ENCODE measurements around the gene CLK2.
A peak's percentile ranks its signal among the peaks of the same experiment; 100 is the strongest.
"Not testable (repeated sequence)": the region's sequence is repeated elsewhere in the genome, so short reads cannot be mapped to it uniquely, and the experiment has no call there.

Gene CLK2

GRCh38 chr1:155250633-155251449 is 22.5 kb downstream of the CLK2 start:
- TF ChIP-seq CTCF (IDR thresholded peaks at IDR 0.05; ENCODE audit: insufficient read depth, low read length) (peak; percentile 100), GABPA (IDR thresholded peaks at IDR 0.05; ENCODE audit: low read depth) (no peak), SPI1 (IDR thresholded peaks at IDR 0.05; ENCODE audit: borderline replicate concordance, low read depth) (peak; percentile 98), REST (IDR thresholded peaks at IDR 0.05; ENCODE audit: insufficient replicate concordance, low read depth) (no peak)
- H3K27ac ChIP-seq (replicated peaks), result peak overlapping the region; percentile 62
- no peaks in the 10 kb centered on the region for H3K27me3 ChIP-seq (ENCODE audit: insufficient read depth, poor library complexity, severe bottlenecking)
- peak; percentile 83 to 96 for DNase-seq (ENCODE audit: low read depth in 1 of 2, low spot score in 1 of 2)
- H3K4me3 ChIP-seq (replicated peaks; ENCODE audit: insufficient read depth, low read length), result peak overlapping the region; percentile 47

GRCh38 chr1:155250246-155250632 is 23.1 kb downstream of the CLK2 start:
- H3K27me3 ChIP-seq (ENCODE audit: insufficient read depth, poor library complexity, severe bottlenecking), result no peaks in the 10 kb centered on the region
- no peak for TF ChIP-seq GABPA (IDR thresholded peaks at IDR 0.05; ENCODE audit: low read depth)
- TF ChIP-seq POLR2AphosphoS5 (IDR thresholded peaks at IDR 0.05; ENCODE audit: low read depth), result no peak
- no peak for TF ChIP-seq REST (IDR thresholded peaks at IDR 0.05; ENCODE audit: insufficient replicate concordance, low read depth)
- TF ChIP-seq CTCF (IDR thresholded peaks at IDR 0.05; ENCODE audit: insufficient read depth, low read length), result no peak
- no peak for TF ChIP-seq SPI1 (IDR thresholded peaks at IDR 0.05; ENCODE audit: borderline replicate concordance, low read depth)
- H3K27ac ChIP-seq (replicated peaks), result peak overlapping the region; percentile 62
- H3K4me3 ChIP-seq (replicated peaks; ENCODE audit: insufficient read depth, low read length), result peak overlapping the region; percentile 47
- no peak for DNase-seq (ENCODE audit: low read depth in 1 of 2, low spot score in 1 of 2)

GRCh38 chr1:155247667-155248553 is 25.4 kb downstream of the CLK2 start:
- no peak overlapping the region for H3K27ac ChIP-seq (replicated peaks)
- TF ChIP-seq SPI1 (IDR thresholded peaks at IDR 0.05; ENCODE audit: borderline replicate concordance, low read depth) (no peak), CTCF (IDR thresholded peaks at IDR 0.05; ENCODE audit: insufficient read depth, low read length) (no peak), REST (IDR thresholded peaks at IDR 0.05; ENCODE audit: insufficient replicate concordance, low read depth) (no peak), POLR2AphosphoS5 (IDR thresholded peaks at IDR 0.05; ENCODE audit: low read depth) (no peak), GABPA (IDR thresholded peaks at IDR 0.05; ENCODE audit: low read depth) (no peak)

GRCh38 chr1:155246796-155247195 is 26.5 kb downstream of the CLK2 start:
- H3K4me3 ChIP-seq (replicated peaks; ENCODE audit: insufficient read depth, low read length); H3K27ac ChIP-seq (replicated peaks); DNase-seq (ENCODE audit: low read depth in 1 of 2, low spot score in 1 of 2); H3K27me3 ChIP-seq (ENCODE audit: insufficient read depth, poor library complexity, severe bottlenecking): not testable (repeated sequence)

More at GRCh38 chr1:155247667-155248553, 25.4 kb downstream of the CLK2 start:
- Histone ChIP-seq H3K4me3 (replicated peaks; ENCODE audit: insufficient read depth, low read length) (no peak overlapping the region), H3K27me3 (ENCODE audit: insufficient read depth, poor library complexity, severe bottlenecking) (no peaks in the 10 kb centered on the region)
- DNase-seq (ENCODE audit: low read depth in 1 of 2, low spot score in 1 of 2), result no peak

All from HL-60 (cell line).